ENCODE data around the gene DYNLT5. TPM values are rescaled to one million over a fixed set of nuclear protein-coding genes. Genes with fewer than 3 reads are reported as not detected.

Gene DYNLT5
- total RNA-seq, 1 experiment from 2014 or later: 1.3 TPM

- no peak for TF ChIP-seq ZNF281 (CRISPR knock-in tag; IDR thresholded peaks at IDR 0.05)
- no peak for TF ChIP-seq SMAD4 (CRISPR knock-in tag; IDR thresholded peaks at IDR 0.05)
- no peak for TF ChIP-seq FOXP1 (CRISPR knock-in tag; IDR thresholded peaks at IDR 0.05; ENCODE audit: borderline replicate concordance)
- TF ChIP-seq OVOL2 (CRISPR knock-in tag; IDR thresholded peaks at IDR 0.05; ENCODE audit: borderline replicate concordance): no peak
- TF ChIP-seq AR (CRISPR knock-in tag; IDR thresholded peaks at IDR 0.05): no peak
- TF ChIP-seq CDX4 (CRISPR knock-in tag; IDR thresholded peaks at IDR 0.05; ENCODE audit: borderline replicate concordance): no peak
- no peak for TF ChIP-seq GABPB1 (CRISPR knock-in tag; IDR thresholded peaks at IDR 0.05)
- no peak for TF ChIP-seq JUN (CRISPR knock-in tag; IDR thresholded peaks at IDR 0.05)
Observed at GRCh38 chr1:66737836-66738235, 14.4 kb upstream of the DYNLT5 start (continued).

GRCh38 chr1:66739401-66740157 lies 12.7 kb upstream of the DYNLT5 start:
- Mint-ChIP-seq H3K9me3 (no peaks in the 10 kb centered on the region; the same call in 1 of the 2 replicates), H3K27me3 (ENCODE audit: low read depth) (no peaks in the 10 kb centered on the region), H3K4me3 (no peak overlapping the region), H3K4me1 (peaks cover 4% of the 10 kb centered on the region; the same call in 1 of the 2 replicates), H3K27ac (no peak overlapping the region), H3K36me3 (no peaks in the 10 kb centered on the region)
- TF ChIP-seq TCF7 (CRISPR knock-in tag; IDR thresholded peaks at IDR 0.05; ENCODE audit: low read depth) (no peak), CBFB (CRISPR knock-in tag; IDR thresholded peaks at IDR 0.05; ENCODE audit: low read depth) (no peak), ZNF416 (CRISPR knock-in tag; IDR thresholded peaks at IDR 0.05) (no peak), AR (CRISPR knock-in tag; IDR thresholded peaks at IDR 0.05) (no peak), ATF3 (CRISPR knock-in tag; conservative IDR thresholded peaks at IDR 0.05) (no peak), MXD4 (CRISPR knock-in tag; IDR thresholded peaks at IDR 0.05; ENCODE audit: borderline replicate concordance) (no peak), GRHL2 (CRISPR knock-in tag; IDR thresholded peaks at IDR 0.05; ENCODE audit: insufficient replicate concordance, severe bottlenecking) (no peak), TEAD4 (CRISPR knock-in tag; IDR thresholded peaks at IDR 0.05) (no peak), FOXP4 (CRISPR knock-in tag; IDR thresholded peaks at IDR 0.05) (no peak)
- DNase-seq (ENCODE audit: low spot score) (no peak), ATAC-seq (peak; percentile 51; the same call in 1 of the 2 replicates)
- POLR2A ChIA-PET: no interaction called here
- CTCF ChIA-PET: interaction anchor here (1.2 kb wide), 1 partner anchor 13 kb away, joined by 3 read pairs; no protein-coding TSS in a partner anchor

Measured in WTC11 (cell line).